H1 (cell line): ENCODE measurements around the gene KLF16. TPM values are rescaled to one million over a fixed set of nuclear protein-coding genes. Genes with fewer than 3 reads are reported as not detected.
A peak's percentile ranks its signal among the peaks of the same experiment; 100 is the strongest.

Experiments used
- CTCF ChIA-PET: fragments of 300-600 bp; sonication (Branson Sonifier 250); formaldehyde crosslinking; loops from one replicate; lab custom pipeline; 2021; ENCODE audit not compliant: partially characterized antibody; lab: Charles Lee
- POLR2A ChIA-PET: fragments of 300-600 bp; sonication (Branson Sonifier 250); formaldehyde crosslinking; loops from one replicate; lab custom pipeline; 2021; ENCODE audit warnings: inconsistent platforms; ENCODE audit not compliant: partially characterized antibody; lab: Charles Lee
- DNase-seq, 2 experiments: peaks; one replicate each; pipeline versions ENCODE4 v3.0.0 to v3.0.0-alpha.2; 2010 to 2022; ENCODE audit warnings: low spot score in 2 of 2, low read depth in 1 of 2, mixed read lengths in 1 of 2
- FAIRE-seq: peaks from 2 replicates; lab custom pipeline; 2011; peaks lifted over from hg19 to GRCh38; lab: Jason Lieb, UNC
- H2AFZ ChIP-seq: 2 replicates; pipeline ENCODE4 v1.8.1; 2012; ENCODE audit warnings: low read length, inconsistent platforms
- H2AK5ac ChIP-seq: 2 replicates; pipeline ENCODE4 v1.6.1; 2013; ENCODE audit warnings: low read depth, low read length
- H2BK120ac ChIP-seq: replicated peaks from 2 replicates; pipeline ENCODE3; 2013; ENCODE audit warnings: low read depth, low read length, inconsistent platforms
- H2BK12ac ChIP-seq: 2 replicates; pipeline ENCODE4 v1.6.1; 2013; ENCODE audit warnings: low read depth, low read length
- H2BK15ac ChIP-seq: 2 replicates; pipeline ENCODE4 v1.6.1; 2013; ENCODE audit warnings: low read length
- H2BK20ac ChIP-seq: 2 replicates; pipeline ENCODE4 v1.6.1; 2013; ENCODE audit warnings: low read length
- H2BK5ac ChIP-seq: 2 replicates; pipeline ENCODE4 v1.6.1; 2013; ENCODE audit warnings: low read depth, low read length
- H3K14ac ChIP-seq: 2 replicates; pipeline ENCODE4 v1.6.1; 2013; ENCODE audit warnings: inconsistent platforms; ENCODE audit not compliant: insufficient read length
- H3K18ac ChIP-seq: 2 replicates; pipeline ENCODE4 v1.6.1; 2013; ENCODE audit warnings: low read length; ENCODE audit errors: extremely low read depth
- H3K23ac ChIP-seq: 2 replicates; pipeline ENCODE4 v1.6.1; 2013; ENCODE audit warnings: inconsistent platforms; ENCODE audit not compliant: insufficient read length
- H3K23me2 ChIP-seq: 2 replicates; pipeline ENCODE4 v1.6.1; 2013; ENCODE audit warnings: low read depth, low read length
- H3K27ac ChIP-seq: 2 replicates; pipeline ENCODE4 v1.6.1; 2011; ENCODE audit warnings: low read depth, low read length, inconsistent platforms
- H3K27me3 ChIP-seq, 4 experiments: replicated peaks in 1 of 4; 1 replicate in 1 of 4; 2 replicates in 3 of 4; pipeline versions ENCODE4 v1.6.1 to v1.8.1; 2011 to 2013; ENCODE audit warnings: low read length in 3 of 4, mild to moderate bottlenecking in 3 of 4, inconsistent platforms in 2 of 4, mixed read lengths in 2 of 4, moderate library complexity in 1 of 4; ENCODE audit not compliant: control insufficient read depth in 3 of 4, insufficient read depth in 3 of 4; ENCODE audit errors: extremely low read depth in 1 of 4
- H3K36me3 ChIP-seq, 4 experiments: 2 replicates each; pipeline versions ENCODE4 v1.6.1 to v1.8.1; 2011 to 2013; ENCODE audit warnings: mild to moderate bottlenecking in 4 of 4, low read length in 3 of 4, moderate library complexity in 2 of 4, control low read depth in 1 of 4, inconsistent platforms in 1 of 4; ENCODE audit not compliant: insufficient read depth in 4 of 4, control insufficient read depth in 2 of 4
- H3K4ac ChIP-seq: replicated peaks from 2 replicates; pipeline ENCODE3; 2013; ENCODE audit warnings: low read length, low read depth, mixed read lengths, inconsistent platforms; ENCODE audit not compliant: insufficient read length
- H3K4me1 ChIP-seq, 4 experiments: replicated peaks in 1 of 4; 1 replicate in 1 of 4; 2 replicates in 3 of 4; pipeline versions ENCODE4 v1.6.1 to v1.8.1; 2011 to 2013; ENCODE audit warnings: low read length in 3 of 4, inconsistent platforms in 2 of 4, mixed read lengths in 1 of 4; ENCODE audit not compliant: insufficient read depth in 4 of 4, control insufficient read depth in 3 of 4
- H3K4me2 ChIP-seq, 2 experiments: 2 replicates each; pipeline versions ENCODE4 v1.6.1 to v1.8.1; 2011 to 2013; ENCODE audit warnings: low read depth in 2 of 2, low read length in 2 of 2, control low read depth in 1 of 2, inconsistent platforms in 1 of 2, mild to moderate bottlenecking in 1 of 2; ENCODE audit not compliant: insufficient read depth in 1 of 2
- H3K4me3 ChIP-seq, 4 experiments: fragments of 200-600, 300-600 bp in 1 of 4; sonication (generic), shearing (Covaris generic), sonication (Bioruptor Twin) in 1 of 4; 2 replicates each; pipeline versions ENCODE4 v1.5.1 to v1.8.1; 2011 to 2016; ENCODE audit warnings: low read length in 4 of 4, low read depth in 3 of 4, control low read depth in 2 of 4, inconsistent platforms in 2 of 4, mild to moderate bottlenecking in 2 of 4, mixed read lengths in 1 of 4, moderate library complexity in 1 of 4; ENCODE audit not compliant: insufficient read depth in 2 of 4; ENCODE audit errors: extremely low read depth in 1 of 4
- H3K56ac ChIP-seq: replicated peaks from 2 replicates; pipeline ENCODE3; 2013; ENCODE audit warnings: low read depth, mild to moderate bottlenecking, mixed read lengths, low read length, inconsistent platforms; ENCODE audit not compliant: insufficient read length
- H3K79me1 ChIP-seq: 2 replicates; pipeline ENCODE4 v1.6.1; 2013; ENCODE audit warnings: low read depth, low read length, control low read depth
- H3K79me2 ChIP-seq, 2 experiments: 2 replicates each; pipeline versions ENCODE4 v1.6.1 to v1.8.1; 2012 to 2013; ENCODE audit warnings: low read length in 2 of 2, mild to moderate bottlenecking in 2 of 2, inconsistent platforms in 1 of 2; ENCODE audit not compliant: insufficient read depth in 2 of 2, control insufficient read depth in 1 of 2
- H3K9ac ChIP-seq, 4 experiments: replicated peaks in 1 of 4; 1 replicate in 1 of 4; 2 replicates in 3 of 4; pipeline versions ENCODE4 v1.6.1 to v1.8.1; 2011 to 2013; ENCODE audit warnings: low read depth in 3 of 4, low read length in 3 of 4, control low read depth in 2 of 4, mild to moderate bottlenecking in 2 of 4, moderate library complexity in 2 of 4, inconsistent platforms in 1 of 4; ENCODE audit errors: extremely low read depth in 1 of 4
- H3K9me3 ChIP-seq, 2 experiments: 2 replicates each; pipeline versions ENCODE4 v1.6.1 to v1.8.1; 2012 to 2013; ENCODE audit warnings: mild to moderate bottlenecking in 2 of 2, moderate library complexity in 2 of 2, control low read depth in 1 of 2, inconsistent platforms in 1 of 2, low read depth in 1 of 2, low read length in 1 of 2, mixed read lengths in 1 of 2; ENCODE audit not compliant: insufficient read depth in 2 of 2
- H4K20me1 ChIP-seq, 2 experiments: replicated peaks in 1 of 2; 2 replicates each; pipeline versions ENCODE3 to v1.8.1; 2011 to 2013; ENCODE audit warnings: inconsistent platforms in 2 of 2, low read length in 2 of 2, mild to moderate bottlenecking in 1 of 2; ENCODE audit not compliant: insufficient read depth in 2 of 2, control insufficient read depth in 1 of 2
- H4K5ac ChIP-seq: 2 replicates; pipeline ENCODE4 v1.6.1; 2013; ENCODE audit warnings: low read length, low read depth, mixed read lengths, inconsistent platforms; ENCODE audit not compliant: insufficient read length
- H4K8ac ChIP-seq: 2 replicates; pipeline ENCODE4 v1.8.0; 2013; ENCODE audit warnings: mild to moderate bottlenecking, moderate library complexity, low read length, inconsistent platforms; ENCODE audit not compliant: insufficient read depth; ENCODE audit errors: extremely low read depth
- H4K91ac ChIP-seq: replicated peaks from 2 replicates; pipeline ENCODE3; 2013; ENCODE audit warnings: low read length, mixed read lengths, inconsistent platforms; ENCODE audit not compliant: insufficient read length
- BACH1 ChIP-seq: IDR thresholded peaks from 2 replicates; pipeline ENCODE4 v1.6.1; 2012; ENCODE audit warnings: low read length, improper control_type of control experiment
- CHD1 ChIP-seq: IDR thresholded peaks from 2 replicates; pipeline ENCODE4 v1.6.1; 2012; ENCODE audit warnings: low read depth, low read length, improper control_type of control experiment
- EGR1 ChIP-seq: IDR thresholded peaks from 2 replicates; pipeline ENCODE4 v1.6.1; 2011; ENCODE audit warnings: low read depth, low read length, borderline replicate concordance
- EZH2 ChIP-seq: fragments of 200-600 bp; sonication (generic); IDR thresholded peaks from 2 replicates; pipeline ENCODE4 v1.7.1; 2012; ENCODE audit warnings: low read depth, mild to moderate bottlenecking, moderate library complexity, low read length, inconsistent platforms; ENCODE audit not compliant: severe bottlenecking
- FOSL1 ChIP-seq: IDR thresholded peaks from 2 replicates; pipeline ENCODE4 v1.6.1; 2011; ENCODE audit warnings: mild to moderate bottlenecking, low read depth, low read length, moderate library complexity; ENCODE audit not compliant: insufficient read depth
- KDM4A ChIP-seq: IDR thresholded peaks from one replicate; pipeline ENCODE4 v1.7.1; 2012; ENCODE audit warnings: low read depth, mild to moderate bottlenecking, moderate library complexity, low read length, inconsistent platforms; ENCODE audit not compliant: severe bottlenecking
- POU5F1 ChIP-seq: IDR thresholded peaks from 2 replicates; pipeline ENCODE4 v1.6.1; 2011; ENCODE audit warnings: low read depth, mild to moderate bottlenecking, low read length, moderate library complexity
- RAD21 ChIP-seq, 2 experiments: IDR thresholded peaks in 1 of 2; conservative IDR thresholded peaks in 1 of 2; 2 replicates each; pipeline ENCODE4 v1.6.1; 2011; ENCODE audit warnings: low read depth in 2 of 2, low read length in 2 of 2, improper control_type of control experiment in 1 of 2, inconsistent platforms in 1 of 2, mild to moderate bottlenecking in 1 of 2, moderate library complexity in 1 of 2
- RBBP5 ChIP-seq: IDR thresholded peaks from 2 replicates; pipeline ENCODE4 v1.7.1; 2012; ENCODE audit warnings: low read depth, mild to moderate bottlenecking, inconsistent platforms, low read length, moderate library complexity, borderline replicate concordance
- SIX5 ChIP-seq: IDR thresholded peaks from 2 replicates; pipeline ENCODE4 v1.6.1; 2011; ENCODE audit warnings: mild to moderate bottlenecking, low read depth, low read length
- SP2 ChIP-seq: IDR thresholded peaks from 2 replicates; pipeline ENCODE4 v1.6.1; 2012; ENCODE audit warnings: mild to moderate bottlenecking, low read length, inconsistent platforms
- ZNF274 ChIP-seq: IDR thresholded peaks from 2 replicates; pipeline ENCODE4 v1.7.0; 2012; ENCODE audit warnings: low read length, borderline replicate concordance; ENCODE audit errors: extremely low read depth
- WGBS, 2 experiments: shearing (Covaris generic) in 1 of 2; methylation state at CpG; one replicate each; pipeline versions ENCODE4 v1.1.6 to v1.1.7; 2013 to 2015; ENCODE audit warnings: low lambda C conversion rate in 2 of 2, mixed read lengths in 2 of 2, inconsistent platforms in 1 of 2, low coverage in 1 of 2, missing lambda C conversion rate in 1 of 2; ENCODE audit not compliant: insufficient replicate concordance in 2 of 2, insufficient coverage in 1 of 2, insufficient read length in 1 of 2; ENCODE audit errors: extremely low coverage in 1 of 2, missing lambda C conversion rate in 1 of 2; 5-methylcytosine and 5-hydroxymethylcytosine counted together
- polyA plus RNA-seq, 7 experiments: library from polyadenylated mRNA; depleted of rRNA in 3 of 7; stranded (reverse) in 5 of 7; unstranded in 2 of 7; fragments of >200 nt in 5 of 7; fragments of 200-250 nt in 2 of 7; gene quantifications; 1 replicate in 5 of 7; 2 replicates in 1 of 7; 4 replicates in 1 of 7; pipeline versions ENCODE4 v1.2.1 to v1.2.3, GENCODE V29; 2011 to 2013; ENCODE audit warnings: missing spikeins in 2 of 7, mixed read lengths in 2 of 7
- total RNA-seq: library from RNA; stranded (reverse); fragmentation: NEBNext Ultra II Directional; extraction: Animal tissue kit (Norgen Biotek cat#: 25700); gene quantifications from 2 replicates; pipeline ENCODE4 v1.2.1, GENCODE V29; 2021

The KLF16 gene
- total and polyA plus RNA-seq, 2 of the 8 experiments (the other 6 are each of a cell fraction or from before 2014, with no cell fraction given): 14.3 to 45.9 TPM

- H3K4me3 ChIP-seq: no peak overlapping the region
- H3K36me3 ChIP-seq: peaks cover 3 to 15% (median 4%) of the 10 kb centered on the region in 4 experiments; a peak in 3 of 8 replicates
- no peak overlapping the region for H2BK15ac ChIP-seq
- no peak overlapping the region for H3K9ac ChIP-seq
- no peak overlapping the region for H2BK20ac ChIP-seq
- no peak overlapping the region for H2AFZ ChIP-seq
- no peak overlapping the region for H2BK12ac ChIP-seq
- H3K79me1 ChIP-seq: peaks cover 6% of the 10 kb centered on the region
- peaks cover 0 to 7% of the 10 kb centered on the region in 2 experiments for H4K20me1 ChIP-seq
- no peak overlapping the region for H4K5ac ChIP-seq
- peaks cover 0 to 18% of the 10 kb centered on the region in 2 experiments; a peak in 2 of 4 replicates for H3K79me2 ChIP-seq
- no peak overlapping the region; the same call in 1 of the 2 replicates for H3K27ac ChIP-seq
- no peaks in the 10 kb centered on the region for H3K9me3 ChIP-seq
- H2BK5ac ChIP-seq: 0 out of 2 replicates have a peak overlapping the region, but pooled peaks have one; percentile 78
- no peak overlapping the region for H3K23ac ChIP-seq
- ChIA-PET POLR2A (interaction anchor here (0.8 to 2.8 kb wide), 6 partner anchors 8 to 237 kb away, joined by 3 to 8 read pairs (median 4); no protein-coding TSS in a partner anchor), CTCF (interaction anchor here (1.2 to 16.5 kb wide), 10 partner anchors 13 to 263 kb away, joined by 3 to 228 read pairs (median 13); no protein-coding TSS in a partner anchor)
- no peak overlapping the region for H3K14ac ChIP-seq
- H3K56ac ChIP-seq: no peak overlapping the region
- H2AK5ac ChIP-seq: no peak overlapping the region
- 89% methylated on average over 8 of the region's 41 CpGs; no CpG with 5 or more reads in 1 of the 2 experiments for WGBS, 2 experiments
- H3K4me2 ChIP-seq: 0 out of 4 replicates have a peak overlapping the region, but pooled peaks of 1 of the 2 experiments have one; percentile 54
- H3K23me2 ChIP-seq: peaks cover 2% of the 10 kb centered on the region; the same call in 1 of the 2 replicates
- H4K91ac ChIP-seq: peak overlapping the region; percentile 54
- DNase-seq: no peak
- H4K8ac ChIP-seq: no peak overlapping the region; the same call in 1 of the 2 replicates
- H3K27me3 ChIP-seq: no peaks in the 10 kb centered on the region
- no peak overlapping the region for H3K4ac ChIP-seq
- H3K4me1 ChIP-seq: peaks cover 0 to 14% (median 8%) of the 10 kb centered on the region in 4 experiments; a peak in 6 of 7 replicates
- H2BK120ac ChIP-seq: no peak overlapping the region
- no peak overlapping the region for H3K18ac ChIP-seq
- no peak for FAIRE-seq
- TF ChIP-seq EGR1: no peak
- no peak for TF ChIP-seq SP2
- no peak for TF ChIP-seq FOSL1
- no peak for TF ChIP-seq EZH2
- no peak for TF ChIP-seq SIX5
- no peak for TF ChIP-seq POU5F1
- TF ChIP-seq RBBP5: no peak
- TF ChIP-seq KDM4A: no peak
- TF ChIP-seq ZNF274: no peak
- TF ChIP-seq RAD21 (IDR thresholded peaks at IDR 0.05 in 1 of 2, conservative IDR thresholded peaks at IDR 0.05 in 1 of 2; ENCODE audit: low read depth in 2 of 2, low read length in 2 of 2): no peak
- no peak for TF ChIP-seq BACH1
- TF ChIP-seq CHD1: no peak
These were observed 35.7 kb downstream of the KLF16 start for GRCh38 chr19:1827566-1828278.
